HCT116 (cell line): Measurements from ENCODE around the gene FHOD3.

Experiments
- CTCF ChIP-seq, 3 experiments: fragments of 200-600 bp in 1 of 3; sonication (generic) in 1 of 3; IDR thresholded peaks in 2 of 3; conservative IDR thresholded peaks in 1 of 3; 2 replicates each; pipeline ENCODE4 v1.5.1; 2012 to 2017; ENCODE audit warnings: low read depth in 2 of 3, low read length in 2 of 3, antibody characterized with exemption in 1 of 3, borderline replicate concordance in 1 of 3, control low read depth in 1 of 3, mild to moderate bottlenecking in 1 of 3, mixed read lengths in 1 of 3, mixed run types in 1 of 3, moderate library complexity in 1 of 3; ENCODE audit not compliant: insufficient read depth in 1 of 3
- POLR2A ChIP-seq: IDR thresholded peaks from 2 replicates; pipeline ENCODE4 v1.7.0; 2011; ENCODE audit warnings: borderline replicate concordance; ENCODE audit not compliant: insufficient read depth, insufficient read length; ENCODE audit errors: extremely low read depth
- SRF ChIP-seq: IDR thresholded peaks from 2 replicates; pipeline ENCODE4 v1.6.1; 2012; ENCODE audit warnings: low read depth

GRCh38 chr18:36613810-36614209, 316.3 kb downstream of the FHOD3 start:
- no peak for TF ChIP-seq CTCF (IDR thresholded peaks at IDR 0.05 in 2 of 3, conservative IDR thresholded peaks at IDR 0.05 in 1 of 3; ENCODE audit: borderline replicate concordance in 1 of 3, insufficient read depth in 1 of 3, low read depth in 2 of 3, low read length in 2 of 3)
- no peak for TF ChIP-seq POLR2A
- no peak for TF ChIP-seq SRF
